Measurements from ENCODE around the gene MBNL1. TPM values are rescaled to one million over a fixed set of nuclear protein-coding genes. Genes with fewer than 3 reads are reported as not detected.
"Not testable (repeated sequence)": the region's sequence is repeated elsewhere in the genome, so short reads cannot be mapped to it uniquely, and the experiment has no call there.

MBNL1 gene
- total RNA-seq, 1 donor from 2014 or later: 14.7 TPM

- H3K4me2 ChIP-seq: no peak overlapping the region
- H3K9ac ChIP-seq: no peak overlapping the region
- H3K79me2 ChIP-seq (ENCODE audit: low read depth): no peaks in the 10 kb centered on the region
- peaks cover 17% of the 10 kb centered on the region for H3K9me3 Mint-ChIP-seq
- DNase-seq (ENCODE audit: low spot score): no peak
- no peak overlapping the region for H3K27ac ChIP-seq
- no peaks in the 10 kb centered on the region for H3F3A ChIP-seq (ENCODE audit: low read depth)
- no peaks in the 10 kb centered on the region for H3K9me3 ChIP-seq (ENCODE audit: low read depth)
- no peaks in the 10 kb centered on the region for H4K20me1 ChIP-seq (ENCODE audit: low read depth)
- H2AFZ ChIP-seq (replicated peaks): no peak overlapping the region
- H3K4me3 ChIP-seq: no peak overlapping the region
- H3K36me3 ChIP-seq: no peaks in the 10 kb centered on the region
- no peak for TF ChIP-seq CTCF (IDR thresholded peaks at IDR 0.05)
- no peak for TF ChIP-seq EZH2phosphoT487 (IDR thresholded peaks at IDR 0.05)
- TF ChIP-seq EZH2 (IDR thresholded peaks at IDR 0.05): no peak
- no peak overlapping the region for H3K27ac Mint-ChIP-seq
- peaks cover 4% of the 10 kb centered on the region for H3K4me1 ChIP-seq
- H3K27me3 ChIP-seq: no peaks in the 10 kb centered on the region
- peaks cover 17% of the 10 kb centered on the region for H3K4me1 Mint-ChIP-seq
- peaks cover 23% of the 10 kb centered on the region for H3K36me3 Mint-ChIP-seq
- H3K27me3 Mint-ChIP-seq (ENCODE audit: insufficient read depth, low read depth): no peaks in the 10 kb centered on the region
- no peak overlapping the region for H3K4me3 Mint-ChIP-seq
Observed at GRCh38 chr3:152434142-152434541, 165.4 kb downstream of the MBNL1 start.

- H3K9me3 ChIP-seq (ENCODE audit: low read depth); H3K27ac ChIP-seq; H3K27me3 ChIP-seq; H3K4me3 Mint-ChIP-seq; DNase-seq (ENCODE audit: low spot score); H3K9ac ChIP-seq; H4K20me1 ChIP-seq (ENCODE audit: low read depth); H3K4me2 ChIP-seq; H3F3A ChIP-seq (ENCODE audit: low read depth); H2AFZ ChIP-seq (replicated peaks); H3K36me3 ChIP-seq; H3K4me3 ChIP-seq; H3K27ac Mint-ChIP-seq; H3K79me2 ChIP-seq (ENCODE audit: low read depth); H3K27me3 Mint-ChIP-seq (ENCODE audit: insufficient read depth, low read depth); H3K4me1 ChIP-seq: not testable (repeated sequence)
- peaks cover 13% of the 10 kb centered on the region for H3K4me1 Mint-ChIP-seq
- H3K9me3 Mint-ChIP-seq: peaks cover 17% of the 10 kb centered on the region
- peaks cover 27% of the 10 kb centered on the region for H3K36me3 Mint-ChIP-seq
Observed at GRCh38 chr3:152435210-152435609, 166.5 kb downstream of the MBNL1 start.

GRCh38 chr3:152436707-152437590 lies 168.2 kb downstream of the MBNL1 start:
- H3K9ac ChIP-seq: no peak overlapping the region
- H3K4me2 ChIP-seq: no peak overlapping the region
- H3K79me2 ChIP-seq (ENCODE audit: low read depth): no peaks in the 10 kb centered on the region
- H4K20me1 ChIP-seq (ENCODE audit: low read depth): no peaks in the 10 kb centered on the region
- Mint-ChIP-seq H3K4me3 (no peak overlapping the region), H3K4me1 (peaks cover 9% of the 10 kb centered on the region), H3K36me3 (peaks cover 28% of the 10 kb centered on the region), H3K27me3 (ENCODE audit: insufficient read depth, low read depth) (no peaks in the 10 kb centered on the region), H3K27ac (no peak overlapping the region), H3K9me3 (peaks cover 17% of the 10 kb centered on the region)
- no peaks in the 10 kb centered on the region for H3F3A ChIP-seq (ENCODE audit: low read depth)
- H3K9me3 ChIP-seq (ENCODE audit: low read depth): no peaks in the 10 kb centered on the region
- H3K27ac ChIP-seq: no peak overlapping the region
- no peak for DNase-seq (ENCODE audit: low spot score)
- no peak overlapping the region for H2AFZ ChIP-seq (replicated peaks)
- no peaks in the 10 kb centered on the region for H3K27me3 ChIP-seq
- no peak overlapping the region for H3K4me3 ChIP-seq
- H3K36me3 ChIP-seq: no peaks in the 10 kb centered on the region
- H3K4me1 ChIP-seq: peaks cover 4% of the 10 kb centered on the region
- TF ChIP-seq CTCF (IDR thresholded peaks at IDR 0.05) (no peak), EZH2 (IDR thresholded peaks at IDR 0.05) (no peak), EZH2phosphoT487 (IDR thresholded peaks at IDR 0.05) (no peak)

- Histone ChIP-seq H3F3A (ENCODE audit: low read depth) (no peaks in the 10 kb centered on the region), H4K20me1 (ENCODE audit: low read depth) (no peaks in the 10 kb centered on the region), H3K79me2 (ENCODE audit: low read depth) (no peaks in the 10 kb centered on the region), H3K9me3 (ENCODE audit: low read depth) (no peaks in the 10 kb centered on the region), H3K4me1 (peaks cover 4% of the 10 kb centered on the region), H3K27me3 (no peaks in the 10 kb centered on the region), H3K4me2 (no peak overlapping the region), H3K27ac (no peak overlapping the region), H3K9ac (no peak overlapping the region), H3K36me3 (no peaks in the 10 kb centered on the region), H2AFZ (replicated peaks) (no peak overlapping the region), H3K4me3 (no peak overlapping the region)
- no peak for DNase-seq (ENCODE audit: low spot score)
- peaks cover 22% of the 10 kb centered on the region for H3K36me3 Mint-ChIP-seq
- H3K4me3 Mint-ChIP-seq: no peak overlapping the region
- TF ChIP-seq EZH2 (IDR thresholded peaks at IDR 0.05): no peak
- TF ChIP-seq CTCF (IDR thresholded peaks at IDR 0.05): no peak
- TF ChIP-seq EZH2phosphoT487 (IDR thresholded peaks at IDR 0.05): no peak
- H3K9me3 Mint-ChIP-seq: peaks cover 17% of the 10 kb centered on the region
- no peaks in the 10 kb centered on the region for H3K27me3 Mint-ChIP-seq (ENCODE audit: insufficient read depth, low read depth)
- peaks cover 11% of the 10 kb centered on the region for H3K4me1 Mint-ChIP-seq
- H3K27ac Mint-ChIP-seq: no peak overlapping the region
Observed at GRCh38 chr3:152438181-152438580, 169.5 kb downstream of the MBNL1 start.

All from neural progenitor cell (in vitro differentiated cells).